Measurements from ENCODE around the gene MICU2. TPM values are rescaled to one million over a fixed set of nuclear protein-coding genes. Genes with fewer than 3 reads are reported as not detected.

Gene MICU2, protein sequence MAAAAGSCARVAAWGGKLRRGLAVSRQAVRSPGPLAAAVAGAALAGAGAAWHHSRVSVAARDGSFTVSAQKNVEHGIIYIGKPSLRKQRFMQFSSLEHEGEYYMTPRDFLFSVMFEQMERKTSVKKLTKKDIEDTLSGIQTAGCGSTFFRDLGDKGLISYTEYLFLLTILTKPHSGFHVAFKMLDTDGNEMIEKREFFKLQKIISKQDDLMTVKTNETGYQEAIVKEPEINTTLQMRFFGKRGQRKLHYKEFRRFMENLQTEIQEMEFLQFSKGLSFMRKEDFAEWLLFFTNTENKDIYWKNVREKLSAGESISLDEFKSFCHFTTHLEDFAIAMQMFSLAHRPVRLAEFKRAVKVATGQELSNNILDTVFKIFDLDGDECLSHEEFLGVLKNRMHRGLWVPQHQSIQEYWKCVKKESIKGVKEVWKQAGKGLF
- 20.3 and 40.6 TPM in 2 replicates for polyA plus RNA-seq (2011; rRNA removed)
- polyA minus RNA-seq (2011; rRNA and poly(A)+ RNA removed) = 4.4 and 7.3 TPM in 2 replicates

DNA sequence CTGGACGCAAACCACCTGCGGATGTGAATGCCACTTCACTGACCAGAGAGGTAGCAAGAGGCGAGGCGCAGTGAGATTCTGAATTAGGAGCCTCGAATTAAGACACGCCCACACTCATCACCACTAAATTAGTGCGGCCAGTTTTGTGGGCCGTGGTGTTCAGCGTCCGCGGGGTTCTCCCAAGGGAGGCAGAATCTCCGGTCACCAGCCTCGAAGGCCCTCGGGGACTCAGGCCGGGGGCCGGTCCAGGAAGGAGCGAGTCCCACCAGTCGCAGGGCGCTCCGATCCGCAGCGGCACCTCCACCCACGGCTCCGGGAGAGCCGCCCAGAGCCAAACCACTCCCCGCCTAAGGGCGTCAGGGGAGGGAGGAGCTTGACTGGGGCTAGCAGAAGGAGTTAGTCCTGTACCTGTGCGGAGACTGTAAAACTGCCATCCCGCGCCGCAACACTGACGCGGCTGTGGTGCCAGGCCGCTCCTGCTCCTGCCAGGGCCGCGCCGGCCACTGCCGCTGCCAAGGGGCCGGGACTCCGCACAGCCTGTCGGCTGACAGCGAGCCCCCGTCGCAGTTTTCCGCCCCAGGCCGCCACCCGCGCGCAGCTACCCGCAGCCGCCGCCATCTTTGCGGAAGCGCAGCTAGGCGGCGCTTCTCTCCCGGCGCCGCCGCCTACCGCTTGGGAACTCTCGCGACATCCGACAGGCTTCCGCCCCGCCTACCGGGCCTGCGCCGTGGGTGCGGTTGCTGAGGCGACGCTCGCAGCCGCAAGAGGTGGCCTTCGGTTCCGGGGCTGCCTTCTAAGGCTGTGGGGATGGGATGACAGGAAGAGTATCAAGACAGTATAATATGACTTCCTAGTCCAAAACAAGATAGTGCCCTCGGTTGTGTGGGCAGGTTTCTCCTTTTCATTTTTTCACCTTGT is at the start of gene MICU2:
Gene MICU2 (minus strand): TSS at position 640 of the 918 bp plus-strand sequence. CDS start 22 bp downstream, at position 618.
- Histone ChIP-seq H3K27me3 (ENCODE audit: control insufficient read depth, insufficient read depth, low read length) (no peaks in the 10 kb centered on the region; the same call in 1 of the 2 replicates), H3K4me3 (ENCODE audit: low read depth, low read length) (peak within 1 kb of the TSS; percentile 94), H3K36me3 (ENCODE audit: control insufficient read depth, insufficient read depth, low read length) (no peaks in the 10 kb centered on the region; the same call in 1 of the 2 replicates)
- CTCF ChIA-PET = no interaction called here
- TF ChIP-seq, protein P1, sequence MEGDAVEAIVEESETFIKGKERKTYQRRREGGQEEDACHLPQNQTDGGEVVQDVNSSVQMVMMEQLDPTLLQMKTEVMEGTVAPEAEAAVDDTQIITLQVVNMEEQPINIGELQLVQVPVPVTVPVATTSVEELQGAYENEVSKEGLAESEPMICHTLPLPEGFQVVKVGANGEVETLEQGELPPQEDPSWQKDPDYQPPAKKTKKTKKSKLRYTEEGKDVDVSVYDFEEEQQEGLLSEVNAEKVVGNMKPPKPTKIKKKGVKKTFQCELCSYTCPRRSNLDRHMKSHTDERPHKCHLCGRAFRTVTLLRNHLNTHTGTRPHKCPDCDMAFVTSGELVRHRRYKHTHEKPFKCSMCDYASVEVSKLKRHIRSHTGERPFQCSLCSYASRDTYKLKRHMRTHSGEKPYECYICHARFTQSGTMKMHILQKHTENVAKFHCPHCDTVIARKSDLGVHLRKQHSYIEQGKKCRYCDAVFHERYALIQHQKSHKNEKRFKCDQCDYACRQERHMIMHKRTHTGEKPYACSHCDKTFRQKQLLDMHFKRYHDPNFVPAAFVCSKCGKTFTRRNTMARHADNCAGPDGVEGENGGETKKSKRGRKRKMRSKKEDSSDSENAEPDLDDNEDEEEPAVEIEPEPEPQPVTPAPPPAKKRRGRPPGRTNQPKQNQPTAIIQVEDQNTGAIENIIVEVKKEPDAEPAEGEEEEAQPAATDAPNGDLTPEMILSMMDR (IDR thresholded peaks at IDR 0.05; ENCODE audit: insufficient read depth, low read depth, low read length) = 0 out of 2 replicates have a peak, but pooled peaks have one; percentile 8
- peak; percentile 67 for DNase-seq (ENCODE audit: low read depth)
- POLR2A ChIA-PET = interaction anchor here (0.5 to 0.6 kb wide), 2 partner anchors 306 to 606 kb away, joined by 3 to 5 read pairs; no protein-coding TSS in a partner anchor

DNA sequence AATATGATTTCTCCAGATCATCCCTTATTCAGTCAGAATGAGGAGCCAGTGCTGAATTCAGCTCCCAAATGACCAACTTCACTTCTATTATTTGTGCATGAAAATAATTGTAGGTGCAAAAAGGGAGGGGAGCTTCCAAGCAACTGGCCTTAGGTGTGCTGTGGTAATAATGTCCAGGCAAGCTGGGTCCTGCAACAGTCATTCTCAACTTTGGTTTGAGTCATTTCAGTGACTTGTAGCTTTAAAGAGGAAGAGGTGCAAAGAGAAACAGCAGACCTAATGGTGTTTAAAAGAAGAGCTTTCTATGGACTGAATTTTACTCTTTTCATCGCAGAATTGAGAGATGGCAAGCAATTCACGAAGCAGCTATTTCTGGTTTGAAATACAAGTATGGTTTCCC is 37.7 kb upstream of the MICU2 start:
- H3K4me3 ChIP-seq (ENCODE audit: low read depth, low read length) = no peak overlapping the region
- POLR2A ChIA-PET = no interaction called here
- CTCF ChIA-PET = interaction anchor here (0.9 to 1.0 kb wide), 2 partner anchors 19 to 126 kb away, joined by 3 read pairs; no protein-coding TSS in a partner anchor
- H3K27me3 ChIP-seq (ENCODE audit: control insufficient read depth, insufficient read depth, low read length) = no peaks in the 10 kb centered on the region
- TF ChIP-seq, protein P1 (IDR thresholded peaks at IDR 0.05; ENCODE audit: insufficient read depth, low read depth, low read length) = no peak
- H3K36me3 ChIP-seq (ENCODE audit: control insufficient read depth, insufficient read depth, low read length) = no peaks in the 10 kb centered on the region
- DNase-seq (ENCODE audit: low read depth) = no peak

DNA sequence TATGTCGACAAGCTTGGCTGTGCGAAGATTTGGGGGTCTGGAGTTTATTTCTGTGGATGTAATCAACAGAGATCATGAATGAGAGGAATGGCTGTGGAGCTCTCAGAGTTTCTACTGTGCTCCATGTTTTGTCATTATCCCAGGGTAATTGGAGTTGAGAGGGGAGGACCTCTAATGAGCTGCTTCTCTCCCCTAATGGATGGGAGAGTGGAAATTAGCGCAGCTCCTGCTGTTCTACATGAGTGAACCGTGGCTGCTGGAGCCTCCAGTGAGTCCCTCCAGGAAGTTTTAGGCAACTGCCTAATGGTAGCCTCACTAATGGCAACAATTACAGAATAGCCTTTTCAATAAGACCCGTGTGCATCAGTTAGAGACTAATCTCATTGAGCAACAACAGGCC is 35.6 kb upstream of the MICU2 start:
- H3K36me3 ChIP-seq (ENCODE audit: control insufficient read depth, insufficient read depth, low read length) = no peaks in the 10 kb centered on the region
- no peak for DNase-seq (ENCODE audit: low read depth)
- no peak overlapping the region for H3K4me3 ChIP-seq (ENCODE audit: low read depth, low read length)
- TF ChIP-seq, protein P1 (IDR thresholded peaks at IDR 0.05; ENCODE audit: insufficient read depth, low read depth, low read length) = no peak
- POLR2A ChIA-PET = no interaction called here
- no peaks in the 10 kb centered on the region for H3K27me3 ChIP-seq (ENCODE audit: control insufficient read depth, insufficient read depth, low read length)
- CTCF ChIA-PET = interaction anchor here (1.0 to 1.3 kb wide), 3 partner anchors 13 to 1680 kb away, joined by 3 read pairs; no protein-coding TSS in a partner anchor

DNA sequence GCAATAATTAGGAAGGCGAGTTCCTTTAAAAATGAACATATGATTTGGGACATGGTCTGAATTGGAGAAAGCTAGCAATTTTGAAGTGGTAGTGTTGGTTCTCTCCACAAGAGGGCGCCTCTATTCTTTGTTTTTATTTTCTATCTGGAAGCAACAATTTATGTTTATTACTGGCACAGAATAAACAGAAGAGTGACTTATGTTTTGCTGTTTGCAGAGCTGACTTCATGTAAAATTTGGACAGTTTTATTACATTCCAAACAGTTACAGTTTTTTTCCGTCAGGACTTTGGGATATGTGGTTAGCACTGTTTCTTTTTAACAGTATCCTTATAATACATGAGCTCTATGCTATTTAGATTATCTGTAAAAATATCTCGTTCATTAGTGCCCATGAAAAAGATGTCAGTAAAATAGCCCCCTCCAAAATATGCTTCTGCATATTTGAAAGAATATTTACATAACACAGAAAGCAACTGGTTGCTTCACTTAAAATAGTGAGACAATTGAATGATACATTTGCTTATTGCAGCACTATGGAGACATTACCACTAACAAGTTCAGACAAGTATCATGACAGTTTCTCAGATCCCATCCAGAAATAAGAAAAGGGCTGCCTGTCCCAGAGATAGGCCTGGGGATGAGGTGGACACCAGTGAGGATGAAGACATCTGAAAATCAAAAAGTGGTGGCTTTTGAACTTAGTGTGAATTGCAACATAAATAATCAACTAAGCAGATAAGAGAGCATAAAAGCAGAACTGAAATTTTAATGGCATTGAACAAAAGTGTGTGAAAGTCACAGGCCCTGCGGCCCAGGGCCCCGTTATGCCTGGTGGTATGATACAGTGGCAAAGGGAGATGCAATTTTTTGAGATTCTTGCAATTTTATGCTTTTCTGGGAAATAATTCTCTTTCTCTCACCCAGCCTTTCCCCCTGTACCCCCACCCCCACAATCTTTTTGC is 34.6 kb upstream of the MICU2 start:
- no peaks in the 10 kb centered on the region for H3K36me3 ChIP-seq (ENCODE audit: control insufficient read depth, insufficient read depth, low read length)
- ChIA-PET POLR2A (no interaction called here), CTCF (interaction anchor here (0.7 to 2.3 kb wide), 17 partner anchors 8 to 1687 kb away, joined by 3 to 16 read pairs (median 4); no protein-coding TSS in a partner anchor)
- TF ChIP-seq, protein P1 (IDR thresholded peaks at IDR 0.05; ENCODE audit: insufficient read depth, low read depth, low read length) = peak; percentile 64
- no peak for DNase-seq (ENCODE audit: low read depth)
- no peak overlapping the region for H3K4me3 ChIP-seq (ENCODE audit: low read depth, low read length)
- no peaks in the 10 kb centered on the region for H3K27me3 ChIP-seq (ENCODE audit: control insufficient read depth, insufficient read depth, low read length)
